Panc1 (cell line): ENCODE data around the gene PRAMEF11.

Experiments
- POLR2AphosphoS5 ChIP-seq: IDR thresholded peaks from 2 replicates; pipeline ENCODE4 v1.6.1; 2012; ENCODE audit warnings: mild to moderate bottlenecking, low read depth, low read length, moderate library complexity
- SIN3A ChIP-seq: IDR thresholded peaks from 2 replicates; pipeline ENCODE4 v1.6.1; 2012; ENCODE audit warnings: low read depth, mild to moderate bottlenecking, low read length, moderate library complexity, borderline replicate concordance; ENCODE audit not compliant: insufficient read depth
- TCF7L2 ChIP-seq: IDR thresholded peaks from 2 replicates; pipeline ENCODE4 v1.6.1; 2011; ENCODE audit warnings: mild to moderate bottlenecking, low read depth, low read length, inconsistent platforms
- TF ChIP-seq, protein P1 (sequence below): fragments of 450-650 bp; IDR thresholded peaks from 2 replicates; pipeline ENCODE4 v1.5.1; 2017; ENCODE audit warnings: mild to moderate bottlenecking
- TF ChIP-seq, protein P2 (sequence below), 2 experiments: IDR thresholded peaks; 2 replicates each; pipeline ENCODE4 v1.6.1; 2011 to 2012; ENCODE audit warnings: low read depth in 2 of 2, control low read depth in 1 of 2, low read length in 1 of 2, mild to moderate bottlenecking in 1 of 2, moderate library complexity in 1 of 2; ENCODE audit not compliant: insufficient read depth in 1 of 2

DNA sequence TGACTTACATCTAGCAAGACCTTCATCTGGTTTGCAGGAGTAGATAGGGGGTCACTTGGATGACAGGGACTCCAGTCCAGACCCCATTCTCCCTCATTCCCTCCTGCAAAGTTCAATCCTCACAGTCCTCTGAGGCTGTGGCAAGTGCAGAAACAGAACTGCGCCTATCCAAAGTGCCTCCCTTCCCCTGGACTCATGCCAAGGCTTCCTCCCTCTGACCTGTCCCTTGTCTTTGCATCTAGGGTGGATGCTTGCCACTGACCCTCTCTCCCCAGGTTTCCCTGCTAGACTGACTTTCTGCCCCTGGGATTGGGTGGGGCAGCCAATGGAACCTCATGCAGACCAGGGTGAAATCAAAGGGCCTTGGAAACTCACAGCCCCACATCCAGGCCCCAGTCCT is 21.3 kb downstream of the PRAMEF11 start:
- TF ChIP-seq, protein P1, sequence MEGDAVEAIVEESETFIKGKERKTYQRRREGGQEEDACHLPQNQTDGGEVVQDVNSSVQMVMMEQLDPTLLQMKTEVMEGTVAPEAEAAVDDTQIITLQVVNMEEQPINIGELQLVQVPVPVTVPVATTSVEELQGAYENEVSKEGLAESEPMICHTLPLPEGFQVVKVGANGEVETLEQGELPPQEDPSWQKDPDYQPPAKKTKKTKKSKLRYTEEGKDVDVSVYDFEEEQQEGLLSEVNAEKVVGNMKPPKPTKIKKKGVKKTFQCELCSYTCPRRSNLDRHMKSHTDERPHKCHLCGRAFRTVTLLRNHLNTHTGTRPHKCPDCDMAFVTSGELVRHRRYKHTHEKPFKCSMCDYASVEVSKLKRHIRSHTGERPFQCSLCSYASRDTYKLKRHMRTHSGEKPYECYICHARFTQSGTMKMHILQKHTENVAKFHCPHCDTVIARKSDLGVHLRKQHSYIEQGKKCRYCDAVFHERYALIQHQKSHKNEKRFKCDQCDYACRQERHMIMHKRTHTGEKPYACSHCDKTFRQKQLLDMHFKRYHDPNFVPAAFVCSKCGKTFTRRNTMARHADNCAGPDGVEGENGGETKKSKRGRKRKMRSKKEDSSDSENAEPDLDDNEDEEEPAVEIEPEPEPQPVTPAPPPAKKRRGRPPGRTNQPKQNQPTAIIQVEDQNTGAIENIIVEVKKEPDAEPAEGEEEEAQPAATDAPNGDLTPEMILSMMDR, result no peak
- TF ChIP-seq POLR2AphosphoS5, result no peak
- TF ChIP-seq SIN3A, result no peak
- no peak for TF ChIP-seq TCF7L2
- TF ChIP-seq, protein P2, sequence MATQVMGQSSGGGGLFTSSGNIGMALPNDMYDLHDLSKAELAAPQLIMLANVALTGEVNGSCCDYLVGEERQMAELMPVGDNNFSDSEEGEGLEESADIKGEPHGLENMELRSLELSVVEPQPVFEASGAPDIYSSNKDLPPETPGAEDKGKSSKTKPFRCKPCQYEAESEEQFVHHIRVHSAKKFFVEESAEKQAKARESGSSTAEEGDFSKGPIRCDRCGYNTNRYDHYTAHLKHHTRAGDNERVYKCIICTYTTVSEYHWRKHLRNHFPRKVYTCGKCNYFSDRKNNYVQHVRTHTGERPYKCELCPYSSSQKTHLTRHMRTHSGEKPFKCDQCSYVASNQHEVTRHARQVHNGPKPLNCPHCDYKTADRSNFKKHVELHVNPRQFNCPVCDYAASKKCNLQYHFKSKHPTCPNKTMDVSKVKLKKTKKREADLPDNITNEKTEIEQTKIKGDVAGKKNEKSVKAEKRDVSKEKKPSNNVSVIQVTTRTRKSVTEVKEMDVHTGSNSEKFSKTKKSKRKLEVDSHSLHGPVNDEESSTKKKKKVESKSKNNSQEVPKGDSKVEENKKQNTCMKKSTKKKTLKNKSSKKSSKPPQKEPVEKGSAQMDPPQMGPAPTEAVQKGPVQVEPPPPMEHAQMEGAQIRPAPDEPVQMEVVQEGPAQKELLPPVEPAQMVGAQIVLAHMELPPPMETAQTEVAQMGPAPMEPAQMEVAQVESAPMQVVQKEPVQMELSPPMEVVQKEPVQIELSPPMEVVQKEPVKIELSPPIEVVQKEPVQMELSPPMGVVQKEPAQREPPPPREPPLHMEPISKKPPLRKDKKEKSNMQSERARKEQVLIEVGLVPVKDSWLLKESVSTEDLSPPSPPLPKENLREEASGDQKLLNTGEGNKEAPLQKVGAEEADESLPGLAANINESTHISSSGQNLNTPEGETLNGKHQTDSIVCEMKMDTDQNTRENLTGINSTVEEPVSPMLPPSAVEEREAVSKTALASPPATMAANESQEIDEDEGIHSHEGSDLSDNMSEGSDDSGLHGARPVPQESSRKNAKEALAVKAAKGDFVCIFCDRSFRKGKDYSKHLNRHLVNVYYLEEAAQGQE (IDR thresholded peaks at IDR 0.05; ENCODE audit: insufficient read depth in 1 of 2, low read depth in 2 of 2, low read length in 1 of 2), result no peak
